ENCODE data around the gene PIK3C2G. TPM values are rescaled to one million over a fixed set of nuclear protein-coding genes. Genes with fewer than 3 reads are reported as not detected.

Gene PIK3C2G
- total RNA-seq, 1 experiment from 2014 or later: not detected

DNA sequence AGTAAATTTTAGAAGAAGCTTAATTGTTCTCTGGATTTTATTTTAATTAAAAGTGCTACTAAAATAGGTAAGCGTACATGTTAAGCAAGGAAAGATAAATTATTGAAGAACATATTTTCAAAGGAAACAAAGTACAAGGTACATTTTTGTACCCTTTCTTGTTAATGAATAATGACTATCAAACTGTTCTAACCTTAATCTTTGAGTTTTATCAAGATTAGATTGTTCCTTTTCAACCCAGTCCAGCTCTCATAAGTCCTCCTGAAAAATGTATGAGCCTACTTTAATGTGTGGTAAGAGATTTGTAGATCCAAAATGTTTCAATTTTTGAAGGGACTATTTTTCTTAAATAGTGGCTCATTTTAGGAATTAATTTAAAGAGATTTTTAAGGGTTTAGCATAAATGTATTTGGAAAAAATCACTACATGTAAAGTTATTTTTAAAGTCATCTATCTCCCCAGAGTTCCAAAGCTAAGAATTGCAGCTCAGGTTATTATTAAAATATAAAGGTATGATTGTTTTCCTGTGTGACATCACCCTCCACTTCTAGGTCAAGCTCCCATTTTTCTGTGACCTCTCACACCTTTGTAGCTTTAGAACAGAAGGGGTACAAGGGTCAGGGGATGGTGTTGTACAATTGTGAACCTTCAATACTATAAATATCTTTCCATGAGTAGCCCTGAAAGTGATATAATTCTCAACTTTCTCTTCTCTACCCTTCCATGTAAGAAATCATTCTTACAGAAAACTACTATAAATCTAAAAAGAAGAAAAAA lies 1.2 kb upstream of the PIK3C2G start:
- CTCF ChIA-PET: interaction anchor here (1.4 kb wide), 1 partner anchor 10 kb away, joined by 5 read pairs; no protein-coding TSS in a partner anchor
- POLR2A ChIA-PET: no interaction called here
- Histone ChIP-seq H3K9me2 (ENCODE audit: insufficient read depth) (no peaks in the 10 kb centered on the region), H3K27ac (ENCODE audit: low read depth, low read length) (no peak overlapping the region), H3K4me1 (ENCODE audit: control insufficient read depth in 1 of 2, insufficient read depth in 2 of 2, low read length in 2 of 2) (no peaks in the 10 kb centered on the region), H3K36me3 (ENCODE audit: control insufficient read depth in 1 of 2, insufficient read depth in 2 of 2, low read length in 2 of 2) (no peaks in the 10 kb centered on the region), H3K4me3 (replicated peaks in 1 of 2; ENCODE audit: low read depth in 1 of 2, low read length in 2 of 2) (no peak overlapping the region), H3K4me2 (ENCODE audit: low read length) (no peak overlapping the region), H4K20me1 (ENCODE audit: insufficient read depth) (no peaks in the 10 kb centered on the region), H3K9me3 (ENCODE audit: control insufficient read depth in 1 of 2, insufficient read depth in 1 of 2, low read depth in 1 of 2, low read length in 2 of 2) (no peaks in the 10 kb centered on the region), H2AFZ (ENCODE audit: low read depth, low read length, poor library complexity, severe bottlenecking) (no peak overlapping the region), H3K79me2 (ENCODE audit: insufficient read depth, low read length) (no peaks in the 10 kb centered on the region), H3K9ac (ENCODE audit: low read length) (no peak overlapping the region), H3K27me3 (ENCODE audit: insufficient read depth, low read length) (no peaks in the 10 kb centered on the region)
- TF ChIP-seq, protein P1, sequence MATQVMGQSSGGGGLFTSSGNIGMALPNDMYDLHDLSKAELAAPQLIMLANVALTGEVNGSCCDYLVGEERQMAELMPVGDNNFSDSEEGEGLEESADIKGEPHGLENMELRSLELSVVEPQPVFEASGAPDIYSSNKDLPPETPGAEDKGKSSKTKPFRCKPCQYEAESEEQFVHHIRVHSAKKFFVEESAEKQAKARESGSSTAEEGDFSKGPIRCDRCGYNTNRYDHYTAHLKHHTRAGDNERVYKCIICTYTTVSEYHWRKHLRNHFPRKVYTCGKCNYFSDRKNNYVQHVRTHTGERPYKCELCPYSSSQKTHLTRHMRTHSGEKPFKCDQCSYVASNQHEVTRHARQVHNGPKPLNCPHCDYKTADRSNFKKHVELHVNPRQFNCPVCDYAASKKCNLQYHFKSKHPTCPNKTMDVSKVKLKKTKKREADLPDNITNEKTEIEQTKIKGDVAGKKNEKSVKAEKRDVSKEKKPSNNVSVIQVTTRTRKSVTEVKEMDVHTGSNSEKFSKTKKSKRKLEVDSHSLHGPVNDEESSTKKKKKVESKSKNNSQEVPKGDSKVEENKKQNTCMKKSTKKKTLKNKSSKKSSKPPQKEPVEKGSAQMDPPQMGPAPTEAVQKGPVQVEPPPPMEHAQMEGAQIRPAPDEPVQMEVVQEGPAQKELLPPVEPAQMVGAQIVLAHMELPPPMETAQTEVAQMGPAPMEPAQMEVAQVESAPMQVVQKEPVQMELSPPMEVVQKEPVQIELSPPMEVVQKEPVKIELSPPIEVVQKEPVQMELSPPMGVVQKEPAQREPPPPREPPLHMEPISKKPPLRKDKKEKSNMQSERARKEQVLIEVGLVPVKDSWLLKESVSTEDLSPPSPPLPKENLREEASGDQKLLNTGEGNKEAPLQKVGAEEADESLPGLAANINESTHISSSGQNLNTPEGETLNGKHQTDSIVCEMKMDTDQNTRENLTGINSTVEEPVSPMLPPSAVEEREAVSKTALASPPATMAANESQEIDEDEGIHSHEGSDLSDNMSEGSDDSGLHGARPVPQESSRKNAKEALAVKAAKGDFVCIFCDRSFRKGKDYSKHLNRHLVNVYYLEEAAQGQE (IDR thresholded peaks at IDR 0.05; ENCODE audit: low read depth): no peak
- TF ChIP-seq EZH2phosphoT487 (IDR thresholded peaks at IDR 0.05; ENCODE audit: borderline replicate concordance): no peak
- TF ChIP-seq, protein P2, sequence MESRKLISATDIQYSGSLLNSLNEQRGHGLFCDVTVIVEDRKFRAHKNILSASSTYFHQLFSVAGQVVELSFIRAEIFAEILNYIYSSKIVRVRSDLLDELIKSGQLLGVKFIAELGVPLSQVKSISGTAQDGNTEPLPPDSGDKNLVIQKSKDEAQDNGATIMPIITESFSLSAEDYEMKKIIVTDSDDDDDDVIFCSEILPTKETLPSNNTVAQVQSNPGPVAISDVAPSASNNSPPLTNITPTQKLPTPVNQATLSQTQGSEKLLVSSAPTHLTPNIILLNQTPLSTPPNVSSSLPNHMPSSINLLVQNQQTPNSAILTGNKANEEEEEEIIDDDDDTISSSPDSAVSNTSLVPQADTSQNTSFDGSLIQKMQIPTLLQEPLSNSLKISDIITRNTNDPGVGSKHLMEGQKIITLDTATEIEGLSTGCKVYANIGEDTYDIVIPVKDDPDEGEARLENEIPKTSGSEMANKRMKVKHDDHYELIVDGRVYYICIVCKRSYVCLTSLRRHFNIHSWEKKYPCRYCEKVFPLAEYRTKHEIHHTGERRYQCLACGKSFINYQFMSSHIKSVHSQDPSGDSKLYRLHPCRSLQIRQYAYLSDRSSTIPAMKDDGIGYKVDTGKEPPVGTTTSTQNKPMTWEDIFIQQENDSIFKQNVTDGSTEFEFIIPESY (IDR thresholded peaks at IDR 0.05; ENCODE audit: extremely low read depth, insufficient replicate concordance, low read length): no peak
- TF ChIP-seq SIN3A (IDR thresholded peaks at IDR 0.05; ENCODE audit: low read depth): no peak
- TF ChIP-seq POLR2AphosphoS5 (IDR thresholded peaks at IDR 0.05; ENCODE audit: low read depth, low read length): no peak
- TF ChIP-seq EGR1 (IDR thresholded peaks at IDR 0.05; ENCODE audit: low read depth): no peak
- no peak for TF ChIP-seq POLR2A (IDR thresholded peaks at IDR 0.05; ENCODE audit: borderline replicate concordance, extremely low read depth, insufficient read depth, insufficient read length)
- no peak for TF ChIP-seq SP1 (IDR thresholded peaks at IDR 0.05; ENCODE audit: low read depth)
- no peak for TF ChIP-seq JUND (IDR thresholded peaks at IDR 0.05)
- TF ChIP-seq RAD21 (IDR thresholded peaks at IDR 0.05; ENCODE audit: low read depth): no peak
- TF ChIP-seq SRF (IDR thresholded peaks at IDR 0.05; ENCODE audit: low read depth): no peak
- TF ChIP-seq FOSL1 (IDR thresholded peaks at IDR 0.05; ENCODE audit: low read depth): no peak
- no peak for TF ChIP-seq ELF1 (IDR thresholded peaks at IDR 0.05; ENCODE audit: borderline replicate concordance, low read depth)
- no peak for TF ChIP-seq CBX3 (IDR thresholded peaks at IDR 0.05; ENCODE audit: low read depth)
- TF ChIP-seq CEBPB (IDR thresholded peaks at IDR 0.05; ENCODE audit: low read depth): no peak
- no peak for TF ChIP-seq ZNF274 (IDR thresholded peaks at IDR 0.05; ENCODE audit: low read depth, low read length)
- TF ChIP-seq ZFX (IDR thresholded peaks at IDR 0.05): no peak
- TF ChIP-seq TCF7L2 (IDR thresholded peaks at IDR 0.05; ENCODE audit: borderline replicate concordance, extremely low read depth, insufficient read depth, insufficient read length): no peak
- no peak for TF ChIP-seq YY1 (IDR thresholded peaks at IDR 0.05; ENCODE audit: extremely low read depth, insufficient replicate concordance, low read depth, low read length)
- RAD21 ChIA-PET (ENCODE audit: low non-redundant PET in 1 of 2, low total read pairs in 2 of 2, uncharacterized antibody in 2 of 2, unreplicated experiment in 2 of 2): no interaction called here
- DNase-seq (ENCODE audit: low read depth, low spot score): no peak
- BruUV-seq (replicated peaks): no TSS peak
- ATAC-seq: no peak
- intact Hi-C loops (cut with micrococcal nuclease): no loop called here

All from HCT116 (cell line).